EL (cell line): ENCODE measurements around the gene GPR84.
"Not testable (repeated sequence)": the region's sequence is repeated elsewhere in the genome, so short reads cannot be mapped to it uniquely, and the experiment has no call there.

Experiments
- DNase-seq: peaks from one replicate; pipeline ENCODE4 v3.0.0-alpha.2; 2016

The GPR84 gene

GRCh38 chr12:54354271-54354670, 10.0 kb downstream of the GPR84 start:
- not testable (repeated sequence) for DNase-seq

GRCh38 chr12:54352891-54353874, 11.1 kb downstream of the GPR84 start:
- peak; percentile 62 for DNase-seq

GRCh38 chr12:54352022-54352531, 12.2 kb downstream of the GPR84 start:
- peak; percentile 42 for DNase-seq

- DNase-seq = no peak
These were observed 12.9 kb downstream of the GPR84 start for GRCh38 chr12:54351341-54351740.

- no peak for DNase-seq
These were observed 13.5 kb downstream of the GPR84 start for GRCh38 chr12:54350743-54351142.

GRCh38 chr12:54349679-54350078, 14.6 kb downstream of the GPR84 start:
- DNase-seq = no peak

- no peak for DNase-seq
These were observed 15.2 kb downstream of the GPR84 start for GRCh38 chr12:54349036-54349435.

- DNase-seq = no peak
These were observed 22.6 kb downstream of the GPR84 start for GRCh38 chr12:54341378-54342300.

GRCh38 chr12:54340846-54341245, 23.4 kb downstream of the GPR84 start:
- DNase-seq = no peak

- DNase-seq = no peak
These were observed 25.5 kb downstream of the GPR84 start for GRCh38 chr12:54338698-54339296.

GRCh38 chr12:54337854-54338650, 26.2 kb downstream of the GPR84 start:
- DNase-seq = no peak

- DNase-seq = no peak
These were observed 26.9 kb downstream of the GPR84 start for GRCh38 chr12:54337280-54337842.

GRCh38 chr12:54333420-54334034, 30.8 kb downstream of the GPR84 start:
- no peak for DNase-seq

GRCh38 chr12:54331461-54331860, 32.8 kb downstream of the GPR84 start:
- DNase-seq = no peak

- no peak for DNase-seq
These were observed 33.8 kb downstream of the GPR84 start for GRCh38 chr12:54330442-54330841.

- DNase-seq = peak; percentile 42
These were observed 34.5 kb downstream of the GPR84 start for GRCh38 chr12:54329759-54330158.

GRCh38 chr12:54328595-54329337, 35.5 kb downstream of the GPR84 start:
- no peak for DNase-seq

GRCh38 chr12:54325442-54326109, 38.7 kb downstream of the GPR84 start:
- DNase-seq = not testable (repeated sequence)

GRCh38 chr12:54324617-54325441, 39.5 kb downstream of the GPR84 start, which contains the start of gene COPZ1:
Gene COPZ1 (plus strand): TSS chr12:54325131. CDS start chr12:54325164, 33 bp downstream.
- DNase-seq = peak; percentile 100
